Tibial nerve (tissue), 4 donors: ENCODE data around the gene CALM3. TPM values are rescaled to one million over a fixed set of nuclear protein-coding genes. Genes with fewer than 3 reads are reported as not detected.

Source experiments
- DNase-seq, 2 donors: peaks; one replicate each; pipeline ENCODE4 v3.0.0-alpha.2; 2019; ENCODE audit warnings: low spot score in 2 of 2
- H3K27ac ChIP-seq, 4 donors: fragments of 200-600 bp; sonication (generic) in 3 of 4; one replicate each; pipeline ENCODE4 v1.5.1; 2017 to 2019; ENCODE audit warnings: mild to moderate bottlenecking in 1 of 4
- H3K27me3 ChIP-seq, 2 donors: fragments of 200-600 bp; sonication (generic) in 1 of 2; one replicate each; pipeline versions ENCODE4 v1.5.1 to v1.6.0; 2017 to 2019
- H3K36me3 ChIP-seq, 3 donors: fragments of 200-600 bp; sonication (generic); one replicate each; pipeline ENCODE4 v1.5.1; 2018 to 2019
- H3K4me1 ChIP-seq, 4 donors: fragments of 200-600 bp; sonication (generic) in 3 of 4; one replicate each; pipeline ENCODE4 v1.5.1; 2017 to 2019
- H3K4me3 ChIP-seq, 4 donors: fragments of 200-600 bp; sonication (generic) in 3 of 4; one replicate each; pipeline ENCODE4 v1.5.1; 2017 to 2019; ENCODE audit warnings: mild to moderate bottlenecking in 1 of 4, moderate library complexity in 1 of 4
- H3K9me3 ChIP-seq, 4 donors: fragments of 200-600 bp; sonication (generic) in 3 of 4; one replicate each; pipeline ENCODE4 v1.5.1; 2017 to 2019
- CTCF ChIP-seq, 5 experiments: fragments of 200-600 bp in 3 of 5; fragments of 450-650 bp in 2 of 5; sonication (generic) in 3 of 5; IDR thresholded peaks; one replicate each; pipeline ENCODE4 v1.5.1; 2016 to 2019; ENCODE audit warnings: antibody characterized with exemption in 5 of 5, mild to moderate bottlenecking in 3 of 5, moderate library complexity in 2 of 5
- EP300 ChIP-seq, 2 donors: sonication (generic); formaldehyde crosslinking; IDR thresholded peaks; one replicate each; pipeline ENCODE4 v1.6.1; 2017; ENCODE audit warnings: antibody characterized with exemption in 2 of 2, mild to moderate bottlenecking in 1 of 2
- POLR2A ChIP-seq, 2 donors: fragments of 450-650 bp; IDR thresholded peaks; one replicate each; pipeline ENCODE4 v1.6.1; 2017; ENCODE audit warnings: antibody characterized with exemption in 2 of 2, mild to moderate bottlenecking in 2 of 2, moderate library complexity in 2 of 2
- WGBS, 2 donors: methylation state at CpG; one replicate each; pipeline ENCODE4 v1.1.5; 2018; 5-methylcytosine and 5-hydroxymethylcytosine counted together
- total RNA-seq, 4 donors: library from RNA; depleted of rRNA; stranded (reverse); fragments of >200 nt; gene quantifications; one replicate each; pipeline ENCODE4 v1.1.0, GENCODE V29; 2016

The CALM3 gene
- total RNA-seq, 4 donors from 2014 or later, result 123 to 167 (median 137) TPM

DNA sequence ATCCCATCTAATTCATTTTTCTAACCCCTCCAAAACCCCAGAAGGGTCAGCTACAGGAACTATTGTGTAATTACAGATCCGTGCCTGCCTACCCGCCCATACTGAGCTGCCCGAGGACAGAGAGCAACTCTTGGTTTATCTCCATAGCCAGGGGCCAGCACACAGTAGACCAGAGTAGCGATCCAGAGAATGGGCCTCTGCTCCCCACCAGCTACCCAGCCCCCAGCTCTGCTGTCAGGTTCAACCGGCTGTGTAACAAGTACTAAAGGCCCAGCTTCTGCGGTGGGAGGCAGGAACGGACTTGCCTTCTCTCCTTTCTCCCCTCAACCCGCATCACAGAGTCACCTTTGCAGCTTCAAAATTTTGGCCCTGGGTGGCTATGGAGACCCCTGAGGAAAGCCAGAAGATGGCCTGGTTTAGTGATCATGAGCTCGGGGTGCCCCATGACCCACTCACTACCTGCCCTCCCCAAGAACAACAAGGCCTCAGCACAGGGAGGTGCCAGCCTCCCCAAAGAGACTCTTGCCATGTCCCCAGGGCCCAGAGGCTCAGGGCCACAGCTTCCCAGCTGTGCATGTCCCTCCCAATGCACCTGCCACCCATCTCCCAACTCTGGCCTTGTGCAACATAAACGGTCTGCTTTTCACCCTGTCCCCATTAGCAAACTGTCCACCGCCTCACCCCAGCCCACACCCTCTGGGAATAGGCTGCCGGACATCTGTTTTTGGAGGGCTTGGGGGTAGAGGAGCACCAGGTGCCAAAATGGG is 5.7 kb downstream of the CALM3 start:
- TF ChIP-seq POLR2A (IDR thresholded peaks at IDR 0.05) (no peak), EP300 (IDR thresholded peaks at IDR 0.05) (no peak), CTCF (IDR thresholded peaks at IDR 0.05) (no peak)
- WGBS, 2 donors, result 56 to 66% methylated on average over 12 of the region's 12 CpGs
- H3K27ac ChIP-seq, result peak overlapping the region; percentile 2 to 99 (median 62)
- peaks cover 0 to 55% (median 8%) of the 10 kb centered on the region in 3 donors for H3K36me3 ChIP-seq
- H3K27me3 ChIP-seq, result no peaks in the 10 kb centered on the region
- H3K4me1 ChIP-seq, result peaks cover 0 to 96% (median 56%) of the 10 kb centered on the region in 4 donors
- no peak overlapping the region for H3K4me3 ChIP-seq
- peak in 1 of 2 donors; percentile 8 for DNase-seq
- H3K9me3 ChIP-seq, result no peaks in the 10 kb centered on the region

DNA sequence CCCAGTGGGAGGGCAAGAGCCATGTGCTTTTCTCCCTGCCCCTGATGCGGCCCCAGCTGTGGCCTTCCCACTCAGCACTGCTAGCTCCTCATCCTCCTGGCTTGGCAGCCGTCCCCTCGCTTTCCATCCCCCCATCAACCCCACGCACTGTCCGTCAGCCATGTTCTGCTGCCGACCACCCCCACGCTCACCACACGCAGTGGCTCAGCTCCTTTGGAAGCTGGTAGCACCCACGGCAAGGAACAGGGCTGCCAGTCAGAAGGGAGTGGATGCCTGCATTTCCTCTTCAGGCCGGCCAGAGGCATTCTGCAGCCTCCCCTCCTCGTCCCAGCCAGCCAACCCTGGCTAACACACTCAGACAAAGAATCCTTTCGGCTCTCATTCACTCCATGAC is 6.3 kb downstream of the CALM3 start:
- TF ChIP-seq POLR2A (IDR thresholded peaks at IDR 0.05) (peak in 1 of 2 donors; percentile 23), EP300 (IDR thresholded peaks at IDR 0.05) (peak in 1 of 2 donors; percentile 73), CTCF (IDR thresholded peaks at IDR 0.05) (no peak)
- H3K27ac ChIP-seq, result peak overlapping the region in 3 of 4 donors; percentile 2 to 99 (median 96)
- DNase-seq, result peak in 1 of 2 donors; percentile 13
- no peak overlapping the region for H3K4me3 ChIP-seq
- H3K27me3 ChIP-seq, result no peaks in the 10 kb centered on the region
- no peaks in the 10 kb centered on the region for H3K9me3 ChIP-seq
- H3K36me3 ChIP-seq, result peaks cover 0 to 55% (median 8%) of the 10 kb centered on the region in 3 donors
- 46 to 52% methylated on average over 12 of the region's 12 CpGs for WGBS, 2 donors
- peaks cover 0 to 96% (median 55%) of the 10 kb centered on the region in 4 donors for H3K4me1 ChIP-seq

- Histone ChIP-seq H3K27ac (peak overlapping the region in 3 of 4 donors; percentile 2 to 99 (median 96)), H3K4me1 (peaks cover 0 to 89% (median 48%) of the 10 kb centered on the region in 4 donors), H3K27me3 (no peaks in the 10 kb centered on the region), H3K36me3 (peaks cover 0 to 55% (median 8%) of the 10 kb centered on the region in 3 donors), H3K4me3 (no peak overlapping the region), H3K9me3 (no peaks in the 10 kb centered on the region)
- peak in 1 of 2 donors; percentile 3 for DNase-seq
- TF ChIP-seq CTCF (IDR thresholded peaks at IDR 0.05) (no peak), EP300 (IDR thresholded peaks at IDR 0.05) (no peak), POLR2A (IDR thresholded peaks at IDR 0.05) (no peak)
- WGBS, 2 donors, result 94 to 96% methylated on average over 5 to 9 of the region's 9 CpGs
These were observed 7.0 kb downstream of the CALM3 start for GRCh38 chr19:46608178-46608577.

GRCh38 chr19:46608581-46609345 is 7.6 kb downstream of the CALM3 start:
- DNase-seq, result peak in 1 of 2 donors; percentile 12
- TF ChIP-seq CTCF (IDR thresholded peaks at IDR 0.05) (no peak), EP300 (IDR thresholded peaks at IDR 0.05) (no peak), POLR2A (IDR thresholded peaks at IDR 0.05) (no peak)
- WGBS, 2 donors, result 90 to 92% methylated on average over 25 to 27 of the region's 27 CpGs
- H3K27ac ChIP-seq, result peak overlapping the region in 2 of 4 donors; percentile 96 to 99
- no peak overlapping the region for H3K4me3 ChIP-seq
- no peaks in the 10 kb centered on the region for H3K9me3 ChIP-seq
- H3K27me3 ChIP-seq, result no peaks in the 10 kb centered on the region
- peaks cover 0 to 84% (median 42%) of the 10 kb centered on the region in 4 donors for H3K4me1 ChIP-seq
- peaks cover 0 to 55% (median 8%) of the 10 kb centered on the region in 3 donors for H3K36me3 ChIP-seq
